ENCODE data around the gene ST3GAL2.

GRCh38 chr16:70345840-70346239, 93.1 kb downstream of the ST3GAL2 start:
- TF ChIP-seq POLR2AphosphoS5 (IDR thresholded peaks at IDR 0.05; ENCODE audit: low read depth) = no peak
- TF ChIP-seq CTCF (IDR thresholded peaks at IDR 0.05; ENCODE audit: insufficient read depth, low read length) = no peak

Measured in HL-60 (cell line).